ENCODE measurements around the gene IGSF5.

Gene IGSF5

GRCh38 chr21:39837861-39838359 is 92.9 kb downstream of the IGSF5 start:
- no peak for DNase-seq

- no peak for DNase-seq
Observed at GRCh38 chr21:39840373-39841097, 95.6 kb downstream of the IGSF5 start.

GRCh38 chr21:39842741-39843459 is 97.9 kb downstream of the IGSF5 start:
- DNase-seq = no peak

GRCh38 chr21:39843483-39843882 is 98.5 kb downstream of the IGSF5 start:
- no peak for DNase-seq

- no peak for DNase-seq
Observed at GRCh38 chr21:39843916-39844315, 98.9 kb downstream of the IGSF5 start.

GRCh38 chr21:39845571-39846130 is 100.7 kb downstream of the IGSF5 start:
- no peak for DNase-seq

GRCh38 chr21:39847877-39848276 is 102.9 kb downstream of the IGSF5 start:
- DNase-seq = no peak

- no peak for DNase-seq
Observed at GRCh38 chr21:39849014-39849655, 104.2 kb downstream of the IGSF5 start.

- DNase-seq = no peak
Observed at GRCh38 chr21:39850333-39850732, 105.3 kb downstream of the IGSF5 start.

GRCh38 chr21:39851002-39851618 is 106.1 kb downstream of the IGSF5 start:
- DNase-seq = no peak

Measured in stimulated activated CD4-positive, alpha-beta T cell treated with anti-CD3 and anti-CD28 coated beads, Interleukin-4, amount 100 ng/mL, for 4 hours (primary cell).